HCT116 (cell line): ENCODE results near the gene C6orf118. TPM values are rescaled to one million over a fixed set of nuclear protein-coding genes. Genes with fewer than 3 reads are reported as not detected.

ENCODE experiments used
- ATAC-seq: fragments of 200-7000 bp; cut with Tn5 transposase; 2 replicates; pipeline ENCODE4 v1.9.1; 2020; ENCODE audit warnings: mild to moderate bottlenecking, moderate library complexity
- BruUV-seq: library from RNA; stranded (reverse); fragments of 400-500 nt; replicated peaks from 2 replicates; lab custom pipeline; 2021; lab: Mats Ljungman, UMichigan
- CTCF ChIA-PET: fragments of 300-600 bp; sonication (Branson Sonifier 250); formaldehyde crosslinking; loops from one replicate; lab custom pipeline; 2021; ENCODE audit warnings: antibody characterized with exemption; lab: Charles Lee
- POLR2A ChIA-PET: fragments of 300-600, 350-600 bp; sonication (Branson Sonifier 250); formaldehyde crosslinking; loops from one replicate; lab custom pipeline; 2021; ENCODE audit warnings: antibody characterized with exemption; lab: Charles Lee
- RAD21 ChIA-PET, 2 experiments: fragments of 300-600 bp; sonication (Branson Sonifier 250); formaldehyde crosslinking; loops; one replicate each; lab custom pipeline; 2023; ENCODE audit warnings: low total read pairs in 2 of 2; ENCODE audit not compliant: uncharacterized antibody in 2 of 2, unreplicated experiment in 2 of 2, low non-redundant PET in 1 of 2; lab: Charles Lee
- DNase-seq: peaks from one replicate; pipeline ENCODE4 v3.0.0-alpha.2; 2010; ENCODE audit warnings: low read depth, low spot score
- H2AFZ ChIP-seq: fragments of 200-600 bp; shearing (Covaris generic), sonication (generic); 2 replicates; pipeline ENCODE4 v1.6.1; 2017; ENCODE audit warnings: low read depth, mixed run types, mixed read lengths, antibody characterized with exemption, low read length; ENCODE audit not compliant: poor library complexity, severe bottlenecking
- H3K27ac ChIP-seq: 2 replicates; pipeline ENCODE4 v1.5.1; 2012; ENCODE audit warnings: low read depth, low read length
- H3K27me3 ChIP-seq: fragments of 200-600 bp; sonication (generic); 2 replicates; pipeline ENCODE4 v1.6.1; 2016; ENCODE audit warnings: mixed run types, low read length, mixed read lengths; ENCODE audit not compliant: insufficient read depth
- H3K36me3 ChIP-seq, 2 experiments: fragments of 200-500 bp in 1 of 2; fragments of 200-600 bp in 1 of 2; sonication (Bioruptor generic) in 1 of 2; sonication (generic) in 1 of 2; 2 replicates each; pipeline versions ENCODE4 v1.5.1 to v1.6.1; 2014 to 2016; ENCODE audit warnings: low read length in 2 of 2, inconsistent platforms in 1 of 2, mixed read lengths in 1 of 2, mixed run types in 1 of 2; ENCODE audit not compliant: insufficient read depth in 2 of 2, control insufficient read depth in 1 of 2
- H3K4me1 ChIP-seq, 2 experiments: fragments of 200-600 bp in 1 of 2; sonication (generic) in 1 of 2; 2 replicates each; pipeline versions ENCODE4 v1.5.1 to v1.6.1; 2012 to 2017; ENCODE audit warnings: low read length in 2 of 2, inconsistent platforms in 1 of 2, mild to moderate bottlenecking in 1 of 2, mixed read lengths in 1 of 2, mixed run types in 1 of 2, moderate library complexity in 1 of 2; ENCODE audit not compliant: insufficient read depth in 2 of 2, control insufficient read depth in 1 of 2
- H3K4me2 ChIP-seq: fragments of 200-600 bp; sonication (generic); 2 replicates; pipeline ENCODE4 v1.6.1; 2017; ENCODE audit warnings: mixed run types, low read length, mixed read lengths
- H3K4me3 ChIP-seq, 2 experiments: fragments of 200-600 bp in 1 of 2; sonication (generic) in 1 of 2; replicated peaks in 1 of 2; 2 replicates each; pipeline ENCODE4 v1.5.1; 2011 to 2016; ENCODE audit warnings: low read length in 2 of 2, control low read depth in 1 of 2, low read depth in 1 of 2, mild to moderate bottlenecking in 1 of 2, mixed read lengths in 1 of 2, mixed run types in 1 of 2
- H3K79me2 ChIP-seq: fragments of 200-600 bp; sonication (generic); 2 replicates; pipeline ENCODE4 v1.6.1; 2017; ENCODE audit warnings: mild to moderate bottlenecking, mixed run types, low read length, moderate library complexity, mixed read lengths; ENCODE audit not compliant: insufficient read depth
- H3K9ac ChIP-seq: fragments of 200-600 bp; sonication (generic); 2 replicates; pipeline ENCODE4 v1.6.1; 2016; ENCODE audit warnings: low read length, mixed read lengths
- H3K9me2 ChIP-seq: fragments of 200-600 bp; sonication (generic), shearing (Covaris generic); 2 replicates; pipeline ENCODE4 v1.6.1; 2017; ENCODE audit warnings: mixed run types, mild to moderate bottlenecking, moderate library complexity; ENCODE audit not compliant: insufficient read depth
- H3K9me3 ChIP-seq, 2 experiments: fragments of 200-500 bp in 1 of 2; fragments of 200-600 bp in 1 of 2; sonication (Bioruptor generic) in 1 of 2; sonication (generic) in 1 of 2; 2 replicates each; pipeline ENCODE4 v1.6.1; 2014 to 2017; ENCODE audit warnings: low read length in 2 of 2, mixed read lengths in 2 of 2, inconsistent platforms in 1 of 2, low read depth in 1 of 2, mild to moderate bottlenecking in 1 of 2, mixed run types in 1 of 2, moderate library complexity in 1 of 2; ENCODE audit not compliant: control insufficient read depth in 1 of 2, insufficient read depth in 1 of 2
- H4K20me1 ChIP-seq: fragments of 200-600 bp; sonication (generic), shearing (Covaris generic); 2 replicates; pipeline ENCODE4 v1.6.1; 2017; ENCODE audit warnings: mixed run types, mild to moderate bottlenecking, moderate library complexity; ENCODE audit not compliant: insufficient read depth
- ATF3 ChIP-seq: IDR thresholded peaks from 2 replicates; pipeline ENCODE4 v1.6.1; 2012
- CBX3 ChIP-seq: IDR thresholded peaks from 2 replicates; pipeline ENCODE4 v1.6.1; 2012; ENCODE audit warnings: low read depth
- CEBPB ChIP-seq: IDR thresholded peaks from 2 replicates; pipeline ENCODE4 v1.6.1; 2012; ENCODE audit warnings: low read depth
- CTCF ChIP-seq, 3 experiments: fragments of 200-600 bp in 1 of 3; sonication (generic) in 1 of 3; IDR thresholded peaks in 2 of 3; conservative IDR thresholded peaks in 1 of 3; 2 replicates each; pipeline ENCODE4 v1.5.1; 2012 to 2017; ENCODE audit warnings: low read depth in 2 of 3, low read length in 2 of 3, antibody characterized with exemption in 1 of 3, borderline replicate concordance in 1 of 3, control low read depth in 1 of 3, mild to moderate bottlenecking in 1 of 3, mixed read lengths in 1 of 3, mixed run types in 1 of 3, moderate library complexity in 1 of 3; ENCODE audit not compliant: insufficient read depth in 1 of 3
- ELF1 ChIP-seq: IDR thresholded peaks from 2 replicates; pipeline ENCODE4 v1.6.1; 2012; ENCODE audit warnings: low read depth, borderline replicate concordance
- EZH2 ChIP-seq: fragments of 200-600 bp; sonication (generic); IDR thresholded peaks from 2 replicates; pipeline ENCODE4 v1.6.1; 2017; ENCODE audit warnings: antibody characterized with exemption, mixed run types
- FOSL1 ChIP-seq: IDR thresholded peaks from 2 replicates; pipeline ENCODE4 v1.6.1; 2012; ENCODE audit warnings: low read depth
- MAX ChIP-seq: IDR thresholded peaks from 2 replicates; pipeline ENCODE4 v1.6.1; 2012
- POLR2AphosphoS5 ChIP-seq: IDR thresholded peaks from 2 replicates; pipeline ENCODE4 v1.6.1; 2011; ENCODE audit warnings: mild to moderate bottlenecking, low read depth, low read length, moderate library complexity
- SRF ChIP-seq: IDR thresholded peaks from 2 replicates; pipeline ENCODE4 v1.6.1; 2012; ENCODE audit warnings: low read depth
- TCF7L2 ChIP-seq: IDR thresholded peaks from 2 replicates; pipeline ENCODE4 v1.7.0; 2011; ENCODE audit warnings: borderline replicate concordance, inconsistent platforms; ENCODE audit not compliant: insufficient read depth, insufficient read length; ENCODE audit errors: extremely low read depth
- YY1 ChIP-seq: IDR thresholded peaks from 2 replicates; pipeline ENCODE4 v1.6.1; 2011; ENCODE audit warnings: low read length, low read depth, moderate library complexity, mild to moderate bottlenecking; ENCODE audit not compliant: insufficient replicate concordance; ENCODE audit errors: extremely low read depth
- ZFX ChIP-seq: fragments of 450-650 bp; IDR thresholded peaks from 2 replicates; pipeline ENCODE4 v1.6.1; 2017
- ZNF274 ChIP-seq: fragments of 200-500 bp; sonication (Bioruptor generic); IDR thresholded peaks from 2 replicates; pipeline ENCODE4 v1.6.1; 2014; ENCODE audit warnings: mild to moderate bottlenecking, low read depth, low read length, inconsistent platforms
- intact Hi-C: fragments of 100-400 bp; cut with micrococcal nuclease; formaldehyde crosslinking; loops from 2 replicates; pipeline ENCODE4 v1.10.0; 2022
- total RNA-seq: library from RNA; stranded (reverse); gene quantifications from one replicate; pipeline ENCODE4 v1.2.1, GENCODE V29; 2021; ENCODE audit not compliant: unreplicated experiment

Gene C6orf118
- total RNA-seq, 1 experiment from 2014 or later, result not detected

GRCh38 chr6:165298402-165298801 lies 11.0 kb downstream of the C6orf118 start (continued):
- no peak for TF ChIP-seq ATF3
- TF ChIP-seq, all 23 proteins: peak for 0

GRCh38 chr6:165292657-165293056 lies 16.7 kb downstream of the C6orf118 start:
- no peak for ATAC-seq
- Histone ChIP-seq H3K9me3 (no peaks in the 10 kb centered on the region), H3K4me3 (no peak overlapping the region), H3K9me2 (no peaks in the 10 kb centered on the region), H3K79me2 (no peaks in the 10 kb centered on the region), H3K27me3 (no peaks in the 10 kb centered on the region), H3K9ac (no peak overlapping the region), H3K36me3 (no peaks in the 10 kb centered on the region)
- ChIA-PET RAD21 (no interaction called here), CTCF (no interaction called here)
- no TSS peak for BruUV-seq
- DNase-seq, result no peak
- no peak for TF ChIP-seq ZNF274
- TF ChIP-seq ZFX, result no peak
- TF ChIP-seq CTCF (IDR thresholded peaks at IDR 0.05 in 2 of 3, conservative IDR thresholded peaks at IDR 0.05 in 1 of 3; ENCODE audit: borderline replicate concordance in 1 of 3, insufficient read depth in 1 of 3, low read depth in 2 of 3, low read length in 2 of 3), result no peak
- no peak for TF ChIP-seq CEBPB
- TF ChIP-seq, all 23 proteins: peak for 0
- Histone ChIP-seq H4K20me1 (no peaks in the 10 kb centered on the region), H3K4me1 (no peaks in the 10 kb centered on the region), H3K27ac (no peak overlapping the region), H3K4me2 (no peak overlapping the region), H2AFZ (no peak overlapping the region)
- POLR2A ChIA-PET, result no interaction called here
- intact Hi-C loops, result no loop called here

GRCh38 chr6:165274611-165275010 lies 34.8 kb downstream of the C6orf118 start:
- H3K9me3 ChIP-seq, result no peaks in the 10 kb centered on the region
- H3K27me3 ChIP-seq, result no peaks in the 10 kb centered on the region
- no TSS peak for BruUV-seq
- H4K20me1 ChIP-seq, result no peaks in the 10 kb centered on the region
- no peak overlapping the region for H3K9ac ChIP-seq
- DNase-seq (no peak), ATAC-seq (no peak)
- ChIA-PET CTCF (no interaction called here), POLR2A (no interaction called here), RAD21 (no interaction called here)
- H3K4me2 ChIP-seq, result no peak overlapping the region
- H3K79me2 ChIP-seq, result no peaks in the 10 kb centered on the region
- TF ChIP-seq FOSL1 (no peak), MAX (no peak), SRF (no peak), ELF1 (no peak), YY1 (no peak), TCF7L2 (no peak), EZH2 (no peak), CBX3 (no peak), POLR2AphosphoS5 (no peak)
- H3K9me2 ChIP-seq, result no peaks in the 10 kb centered on the region
- H3K4me3 ChIP-seq, result no peak overlapping the region
- no peaks in the 10 kb centered on the region for H3K36me3 ChIP-seq
- no peaks in the 10 kb centered on the region for H3K4me1 ChIP-seq
- H3K27ac ChIP-seq, result no peak overlapping the region
- H2AFZ ChIP-seq, result no peak overlapping the region
- intact Hi-C loops, result no loop called here
